ENCODE data around the gene CMBL. TPM values are rescaled to one million over a fixed set of nuclear protein-coding genes. Genes with fewer than 3 reads are reported as not detected.

Gene CMBL
- total RNA-seq, 2 donors from 2014 or later = 11.2 to 20.3 TPM

DNA sequence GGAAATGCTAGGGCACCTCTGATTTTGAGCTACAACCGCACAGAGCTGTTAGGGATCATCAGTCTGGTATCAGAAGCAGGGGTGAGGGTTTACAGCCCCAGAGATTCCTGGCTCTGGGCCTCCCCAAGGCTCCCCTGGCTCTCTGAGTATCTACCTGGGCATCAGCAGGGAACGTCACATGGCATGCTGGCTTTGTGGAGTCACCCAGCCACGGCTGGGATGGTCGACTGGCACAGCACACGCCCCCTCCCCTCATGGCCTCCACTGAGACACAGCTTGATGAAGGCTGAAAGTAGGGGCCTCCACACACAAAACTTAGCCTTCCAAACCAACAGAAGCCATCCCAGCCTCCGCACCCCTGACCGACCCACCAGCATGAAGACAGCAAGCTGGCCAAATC, 74.7 kb downstream of the CMBL start:
- no peak for DNase-seq (ENCODE audit: low spot score)
- no peaks in the 10 kb centered on the region for H3K27me3 ChIP-seq (replicated peaks; ENCODE audit: insufficient read depth)
- TF ChIP-seq POLR2A (IDR thresholded peaks at IDR 0.05) (no peak), POLR2AphosphoS5 (IDR thresholded peaks at IDR 0.05) (no peak)
- TF ChIP-seq, protein P1, sequence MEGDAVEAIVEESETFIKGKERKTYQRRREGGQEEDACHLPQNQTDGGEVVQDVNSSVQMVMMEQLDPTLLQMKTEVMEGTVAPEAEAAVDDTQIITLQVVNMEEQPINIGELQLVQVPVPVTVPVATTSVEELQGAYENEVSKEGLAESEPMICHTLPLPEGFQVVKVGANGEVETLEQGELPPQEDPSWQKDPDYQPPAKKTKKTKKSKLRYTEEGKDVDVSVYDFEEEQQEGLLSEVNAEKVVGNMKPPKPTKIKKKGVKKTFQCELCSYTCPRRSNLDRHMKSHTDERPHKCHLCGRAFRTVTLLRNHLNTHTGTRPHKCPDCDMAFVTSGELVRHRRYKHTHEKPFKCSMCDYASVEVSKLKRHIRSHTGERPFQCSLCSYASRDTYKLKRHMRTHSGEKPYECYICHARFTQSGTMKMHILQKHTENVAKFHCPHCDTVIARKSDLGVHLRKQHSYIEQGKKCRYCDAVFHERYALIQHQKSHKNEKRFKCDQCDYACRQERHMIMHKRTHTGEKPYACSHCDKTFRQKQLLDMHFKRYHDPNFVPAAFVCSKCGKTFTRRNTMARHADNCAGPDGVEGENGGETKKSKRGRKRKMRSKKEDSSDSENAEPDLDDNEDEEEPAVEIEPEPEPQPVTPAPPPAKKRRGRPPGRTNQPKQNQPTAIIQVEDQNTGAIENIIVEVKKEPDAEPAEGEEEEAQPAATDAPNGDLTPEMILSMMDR (IDR thresholded peaks at IDR 0.05) = no peak
- intact Hi-C loops (cut with DNase I) = no loop called here
- 78% methylated on average over 7 of the region's 7 CpGs for WGBS
- H3K36me3 ChIP-seq = no peaks in the 10 kb centered on the region
- H3K4me3 ChIP-seq = no peak overlapping the region
- H3K4me1 ChIP-seq (replicated peaks) = no peaks in the 10 kb centered on the region
- H3K27ac ChIP-seq = no peak overlapping the region
- no peaks in the 10 kb centered on the region for H3K9me3 ChIP-seq

DNA sequence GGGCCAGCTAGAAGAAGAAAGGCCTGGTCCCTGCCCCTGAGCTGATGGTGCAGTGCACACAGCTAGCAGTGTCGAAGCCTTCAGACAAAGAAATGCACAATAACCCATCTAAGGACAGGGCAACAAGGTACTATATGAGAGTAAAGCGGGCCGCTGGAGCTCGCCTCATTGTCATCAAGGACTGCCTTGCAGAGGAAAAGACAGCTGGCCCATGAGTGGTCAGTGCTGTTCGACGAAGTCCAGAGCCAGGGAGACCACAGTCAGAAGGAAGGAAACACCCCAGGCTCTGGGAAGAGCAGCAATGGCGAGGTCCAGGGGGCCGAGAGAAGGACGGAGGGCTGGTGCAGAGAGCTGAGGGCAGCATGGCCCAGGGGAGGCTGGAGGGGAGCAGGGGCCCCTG, 75.3 kb downstream of the CMBL start:
- H3K4me3 ChIP-seq = no peak overlapping the region
- no peaks in the 10 kb centered on the region for H3K36me3 ChIP-seq
- intact Hi-C loops (cut with DNase I) = no loop called here
- no peak for DNase-seq (ENCODE audit: low spot score)
- H3K27me3 ChIP-seq (replicated peaks; ENCODE audit: insufficient read depth) = no peaks in the 10 kb centered on the region
- WGBS = 92% methylated on average over 9 of the region's 9 CpGs
- H3K27ac ChIP-seq = no peak overlapping the region
- no peaks in the 10 kb centered on the region for H3K4me1 ChIP-seq (replicated peaks)
- TF ChIP-seq, protein P1 (IDR thresholded peaks at IDR 0.05) = no peak
- TF ChIP-seq POLR2AphosphoS5 (IDR thresholded peaks at IDR 0.05) (no peak), POLR2A (IDR thresholded peaks at IDR 0.05) (no peak)
- H3K9me3 ChIP-seq = no peaks in the 10 kb centered on the region

DNA sequence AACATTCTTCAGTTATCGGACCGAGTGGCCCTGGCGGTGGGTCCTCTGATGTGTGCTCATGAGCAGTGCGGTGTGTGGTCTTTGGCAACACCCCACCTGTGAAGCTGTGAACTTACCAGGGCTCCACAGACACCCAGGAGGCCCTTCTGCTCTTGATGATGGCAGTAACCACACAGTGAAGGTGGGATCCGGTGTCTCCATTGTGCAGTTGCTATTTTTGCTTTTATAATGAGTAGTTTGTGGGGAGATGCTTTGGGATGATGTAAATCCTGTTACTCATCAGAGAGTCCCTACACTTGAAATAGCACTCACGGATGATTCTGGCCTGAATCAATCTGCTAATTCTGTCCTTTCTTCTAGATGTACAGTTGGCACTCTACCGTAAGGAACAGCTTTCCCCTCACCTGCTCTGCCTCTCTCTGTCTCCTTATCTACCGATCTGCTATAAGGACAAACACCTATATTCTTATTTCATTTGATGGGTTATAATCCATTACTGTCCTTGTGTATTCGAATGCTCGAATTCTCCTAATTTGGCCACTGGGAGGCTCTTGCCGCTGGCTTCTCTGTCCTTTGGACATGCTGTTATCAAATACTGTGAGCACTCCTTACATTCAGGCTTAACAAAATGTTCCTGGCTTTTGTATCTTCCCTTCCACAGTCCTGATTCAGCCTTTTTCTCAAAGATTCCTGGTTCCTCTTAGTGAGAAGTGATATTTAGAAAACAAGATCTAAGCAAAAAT, 78.2 kb downstream of the CMBL start:
- WGBS = 81% methylated on average over 11 of the region's 11 CpGs
- H3K4me1 ChIP-seq (replicated peaks) = no peaks in the 10 kb centered on the region
- no peaks in the 10 kb centered on the region for H3K36me3 ChIP-seq
- H3K27ac ChIP-seq = no peak overlapping the region
- no peaks in the 10 kb centered on the region for H3K9me3 ChIP-seq
- no peaks in the 10 kb centered on the region for H3K27me3 ChIP-seq (replicated peaks; ENCODE audit: insufficient read depth)
- no peak for DNase-seq (ENCODE audit: low spot score)
- no peak overlapping the region for H3K4me3 ChIP-seq
- TF ChIP-seq POLR2AphosphoS5 (IDR thresholded peaks at IDR 0.05) (no peak), POLR2A (IDR thresholded peaks at IDR 0.05) (no peak)
- TF ChIP-seq, protein P1 (IDR thresholded peaks at IDR 0.05) = no peak
- intact Hi-C loops (cut with DNase I) = no loop called here

DNA sequence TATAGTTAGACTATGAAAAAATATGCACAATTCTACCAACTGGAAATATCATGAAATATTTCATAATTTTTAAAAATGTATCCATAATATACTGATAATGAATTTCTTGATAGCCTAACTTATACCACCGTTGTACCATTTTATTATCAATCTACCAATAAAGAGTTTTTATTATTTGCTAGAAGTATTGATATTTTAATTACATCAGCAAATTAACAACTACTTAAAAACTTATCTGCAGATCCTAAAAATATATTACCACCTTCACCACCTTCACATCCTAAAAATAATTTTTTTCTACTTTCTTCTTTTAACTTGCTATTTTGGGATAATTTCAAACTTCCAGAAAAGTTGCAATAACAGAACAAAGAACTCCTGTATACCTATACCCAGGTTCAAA, 79.4 kb downstream of the CMBL start:
- no peak for DNase-seq (ENCODE audit: low spot score)

More for the DNA sequence above, 79.4 kb downstream of the CMBL start:
- 93% methylated on average over 1 of the region's 1 CpG for whole genome bisulfite sequencing
- H3K36me3 ChIP-seq = no peaks in the 10 kb centered on the region
- intact Hi-C loops (cut with DNase I) = no loop called here
- no peak overlapping the region for H3K27ac ChIP-seq
- no peaks in the 10 kb centered on the region for H3K4me1 ChIP-seq (replicated peaks)
- H3K4me3 ChIP-seq = no peak overlapping the region
- TF ChIP-seq POLR2AphosphoS5 (IDR thresholded peaks at IDR 0.05) (no peak), POLR2A (IDR thresholded peaks at IDR 0.05) (no peak)
- TF ChIP-seq, protein P1 (IDR thresholded peaks at IDR 0.05) = no peak
- no peaks in the 10 kb centered on the region for H3K9me3 ChIP-seq
- H3K27me3 ChIP-seq (replicated peaks; ENCODE audit: insufficient read depth) = no peaks in the 10 kb centered on the region

Small RNAs within 50 kb of the gene (small RNA-seq; reads per million reads assigned to genes)
- gene RF00019 = 0 reads per million in 2 donors

Other genes with a start within 250 kb of the CMBL start
- gene ATPSCKMT, start 58.0 kb downstream of the CMBL start, total RNA-seq = 10 to 100 TPM; 18.1 to 25.9 TPM
- gene CCT5, start 57.6 kb downstream of the CMBL start, total RNA-seq = 100 to 1,000 TPM; 113 to 140 TPM
- gene MARCHF6, start 45.8 kb upstream of the CMBL start, total RNA-seq = 10 to 100 TPM; 65.3 to 86.5 TPM
- 10 to 100 TPM in 1 of 2 donors, not detected in 1; 34.9 TPM for gene ROPN1L, start 134.0 kb upstream of the CMBL start, total RNA-seq